Measurements from ENCODE around the gene DLGAP5.

- TF ChIP-seq CTCF (IDR thresholded peaks at IDR 0.05), result no peak
- no peak for TF ChIP-seq POLR2AphosphoS5 (IDR thresholded peaks at IDR 0.05)
- TF ChIP-seq POLR2A (IDR thresholded peaks at IDR 0.05), result no peak
- no peak for TF ChIP-seq EP300 (IDR thresholded peaks at IDR 0.05)
Measured at GRCh38 chr14:55228261-55228660, 36.9 kb upstream of the DLGAP5 start.
